Endodermal cell (in vitro differentiated cells): ENCODE data around the gene PIAS1. TPM values are rescaled to one million over a fixed set of nuclear protein-coding genes. Genes with fewer than 3 reads are reported as not detected.
"Not testable (repeated sequence)": the region's sequence is repeated elsewhere in the genome, so short reads cannot be mapped to it uniquely, and the experiment has no call there.

Experiments
- DNase-seq: peaks from one replicate; pipeline ENCODE4 v3.0.0-alpha.2; 2017
- H3K27ac ChIP-seq: 2 replicates; pipeline ENCODE4 v1.5.1; 2013; ENCODE audit warnings: mild to moderate bottlenecking, low read depth, low read length, moderate library complexity
- H3K27me3 ChIP-seq: 2 replicates; pipeline ENCODE4 v1.6.1; 2013; ENCODE audit warnings: mild to moderate bottlenecking, low read length, moderate library complexity; ENCODE audit not compliant: insufficient read depth, control insufficient read depth, poor library complexity, severe bottlenecking
- H3K36me3 ChIP-seq: 2 replicates; pipeline ENCODE4 v1.7.0; 2013; ENCODE audit warnings: mild to moderate bottlenecking, low read length, moderate library complexity; ENCODE audit not compliant: control insufficient read depth, insufficient read depth
- H3K4me1 ChIP-seq: one replicate; pipeline ENCODE4 v1.7.0; 2013; ENCODE audit warnings: low read length; ENCODE audit not compliant: control insufficient read depth, insufficient read depth
- H3K4me3 ChIP-seq: 2 replicates; pipeline ENCODE4 v1.5.1; 2013; ENCODE audit warnings: mild to moderate bottlenecking, low read length, moderate library complexity
- H3K9ac ChIP-seq: 2 replicates; pipeline ENCODE4 v1.6.1; 2013; ENCODE audit warnings: mild to moderate bottlenecking, low read length, moderate library complexity; ENCODE audit not compliant: poor library complexity, severe bottlenecking; ENCODE audit errors: extremely low read depth
- H3K9me3 ChIP-seq: 2 replicates; pipeline ENCODE4 v1.6.1; 2013; ENCODE audit warnings: mild to moderate bottlenecking, low read length, moderate library complexity; ENCODE audit not compliant: control insufficient read depth
- H3K27ac Mint-ChIP-seq: 2 replicates; pipeline ENCODE4 v1.8.0; 2020; ENCODE audit warnings: mixed read lengths
- H3K27me3 Mint-ChIP-seq: 2 replicates; pipeline ENCODE4 v1.8.0; 2021; ENCODE audit warnings: mild to moderate bottlenecking, mixed read lengths; ENCODE audit not compliant: insufficient read depth
- H3K36me3 Mint-ChIP-seq: 2 replicates; pipeline ENCODE4 v1.8.0; 2020; ENCODE audit warnings: low read depth, mixed read lengths
- H3K4me1 Mint-ChIP-seq: 2 replicates; pipeline ENCODE4 v1.8.0; 2020; ENCODE audit warnings: mixed read lengths
- H3K4me3 Mint-ChIP-seq: 2 replicates; pipeline ENCODE4 v1.8.0; 2020; ENCODE audit warnings: mild to moderate bottlenecking, moderate library complexity, mixed read lengths
- H3K9me3 Mint-ChIP-seq: 2 replicates; pipeline ENCODE4 v1.8.0; 2020; ENCODE audit warnings: mild to moderate bottlenecking, mixed read lengths
- CTCF ChIP-seq: fragments of 200-600 bp; sonication (generic); conservative IDR thresholded peaks from 2 replicates; pipeline ENCODE4 v1.5.0; 2021; ENCODE audit warnings: antibody characterized with exemption, mild to moderate bottlenecking
- WGBS, 2 experiments: methylation state at CpG; one replicate each; pipeline versions ENCODE4 v1.1.5 to v1.1.7; 2013; ENCODE audit warnings: missing lambda C conversion rate in 2 of 2, mixed read lengths in 1 of 2; ENCODE audit not compliant: insufficient coverage in 1 of 2, insufficient read length in 1 of 2; 5-methylcytosine and 5-hydroxymethylcytosine counted together
- total RNA-seq, 2 donors: library from RNA; stranded (reverse); fragmentation: NEBNext Ultra II Directional in 1 of 2; extraction: Animal tissue kit (Norgen Biotek cat#: 25700) in 1 of 2; gene quantifications; 2 replicates in 1 of 2; 3 replicates in 1 of 2; pipeline ENCODE4 v1.2.1, GENCODE V29; 2021

The PIAS1 gene
- total RNA-seq, 2 donors from 2014 or later = 38.0 to 40.1 TPM

DNA sequence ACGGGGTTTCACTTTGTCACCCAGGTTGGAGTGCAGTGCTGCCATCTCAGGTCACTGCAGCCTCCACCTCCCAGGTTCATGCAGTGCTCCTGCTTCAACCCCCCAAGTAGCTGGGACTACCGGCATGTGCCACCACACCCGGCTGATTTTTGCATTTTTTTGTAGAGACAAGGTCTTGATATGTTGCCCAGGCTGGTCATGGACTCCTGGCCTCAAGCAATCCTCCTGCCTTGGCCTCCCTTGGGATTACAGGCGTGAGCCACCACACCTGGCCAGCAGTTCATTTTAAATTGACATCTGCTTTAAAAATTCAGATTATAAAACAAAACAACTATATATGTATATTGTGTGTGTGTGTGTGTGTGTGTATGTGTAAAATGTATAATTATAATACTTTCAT lies 112.7 kb downstream of the PIAS1 start:
- no peak for DNase-seq
- no peaks in the 10 kb centered on the region for H3K4me1 ChIP-seq
- Mint-ChIP-seq H3K9me3 (peaks cover 5% of the 10 kb centered on the region), H3K4me1 (no peaks in the 10 kb centered on the region), H3K27me3 (no peaks in the 10 kb centered on the region), H3K36me3 (peaks cover 26% of the 10 kb centered on the region), H3K4me3 (no peak overlapping the region), H3K27ac (no peak overlapping the region)
- no peak overlapping the region for H3K9ac ChIP-seq
- peaks cover 17% of the 10 kb centered on the region for H3K36me3 ChIP-seq
- H3K4me3 ChIP-seq = no peak overlapping the region
- H3K27me3 ChIP-seq = no peaks in the 10 kb centered on the region
- no peak for TF ChIP-seq CTCF
- no peak overlapping the region for H3K27ac ChIP-seq
- WGBS, 2 experiments = 96 to 100% methylated on average over 2 to 4 of the region's 4 CpGs
- H3K9me3 ChIP-seq = no peaks in the 10 kb centered on the region

DNA sequence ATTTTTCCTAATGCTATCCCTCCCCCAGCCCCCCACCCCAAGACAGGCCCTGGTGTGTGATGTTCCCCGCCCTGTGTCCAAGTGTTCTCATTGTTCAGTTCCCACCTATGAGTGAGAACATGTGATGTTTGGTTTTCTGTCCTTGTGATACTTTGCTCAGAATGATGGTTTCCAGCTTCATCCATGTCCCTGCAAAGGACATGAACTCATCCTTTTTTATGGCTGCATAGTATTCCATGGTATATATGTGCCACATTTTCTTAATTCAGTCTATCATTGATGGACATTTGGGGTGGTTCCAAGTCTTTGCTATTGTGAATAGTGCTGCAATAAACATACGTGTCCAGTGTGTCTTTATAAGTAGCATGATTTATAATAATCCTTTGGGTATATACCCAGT lies 117.9 kb downstream of the PIAS1 start:
- H3K9me3 Mint-ChIP-seq, H3K27me3 Mint-ChIP-seq, H3K4me3 Mint-ChIP-seq, H3K4me3 ChIP-seq, DNase-seq, H3K4me1 Mint-ChIP-seq, H3K9me3 ChIP-seq, H3K27me3 ChIP-seq, H3K27ac ChIP-seq, H3K9ac ChIP-seq, H3K4me1 ChIP-seq, H3K27ac Mint-ChIP-seq: not testable (repeated sequence)
- H3K36me3 Mint-ChIP-seq = peaks cover 23% of the 10 kb centered on the region
- peaks cover 38% of the 10 kb centered on the region for H3K36me3 ChIP-seq
- WGBS, 2 experiments = 89 to 100% methylated on average over 1 to 2 of the region's 2 CpGs

- peaks cover 33% of the 10 kb centered on the region for H3K36me3 Mint-ChIP-seq
- H3K27me3 Mint-ChIP-seq = no peaks in the 10 kb centered on the region
- H3K4me3 ChIP-seq = no peak overlapping the region
Observed at GRCh38 chr15:68173119-68173518, 119.0 kb downstream of the PIAS1 start.

More at GRCh38 chr15:68173119-68173518, 119.0 kb downstream of the PIAS1 start:
- Mint-ChIP-seq H3K9me3 (peaks cover 3% of the 10 kb centered on the region), H3K27ac (no peak overlapping the region), H3K4me1 (no peaks in the 10 kb centered on the region), H3K4me3 (no peak overlapping the region)
- WGBS, 2 experiments = 97 to 100% methylated on average over 3 to 4 of the region's 4 CpGs
- Histone ChIP-seq H3K36me3 (peaks cover 47% of the 10 kb centered on the region), H3K4me1 (no peaks in the 10 kb centered on the region), H3K27me3 (no peaks in the 10 kb centered on the region), H3K27ac (no peak overlapping the region), H3K9me3 (no peaks in the 10 kb centered on the region), H3K9ac (no peak overlapping the region)
- no peak for DNase-seq
- no peak for TF ChIP-seq CTCF
